Measurements from ENCODE around the gene CADPS2. TPM values are rescaled to one million over a fixed set of nuclear protein-coding genes. Genes with fewer than 3 reads are reported as not detected.

The CADPS2 gene
- polyA plus RNA-seq, 3 donors, result not detected

DNA sequence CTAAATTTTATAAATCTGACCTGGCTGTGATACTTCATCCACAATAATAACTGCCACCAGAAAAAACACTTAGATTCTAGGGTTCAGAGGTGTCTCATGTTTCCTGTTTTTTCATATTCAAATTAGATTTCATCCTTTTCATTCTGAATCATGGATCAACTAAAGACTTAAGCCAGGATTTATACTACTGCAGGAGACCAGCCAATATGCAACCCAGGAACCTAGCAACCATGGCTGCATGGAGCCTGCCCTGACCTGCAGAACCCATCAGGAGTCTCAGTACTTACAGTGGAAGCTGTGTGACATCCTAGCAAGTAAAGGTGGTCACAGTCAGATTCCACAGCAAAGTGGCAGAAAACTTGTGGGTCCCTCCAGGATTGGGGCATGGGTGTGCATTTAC, 143.0 kb downstream of the CADPS2 start:
- Mint-ChIP-seq H3K27me3 (ENCODE audit: low read depth in 3 of 3) (no peaks in the 10 kb centered on the region), H3K36me3 (no peaks in the 10 kb centered on the region), H3K4me3 (no peak overlapping the region), H3K4me1 (no peaks in the 10 kb centered on the region), H3K27ac (no peak overlapping the region), H3K9me3 (peaks cover 0 to 6% (median 0%) of the 10 kb centered on the region in 7 donors)
- H3K9me3 ChIP-seq (replicated peaks in 1 of 2; ENCODE audit: control insufficient read depth in 1 of 2, insufficient read depth in 1 of 2, low read length in 2 of 2), result no peaks in the 10 kb centered on the region
- H2AFZ ChIP-seq (ENCODE audit: insufficient read depth, low read depth, low read length, poor library complexity, severe bottlenecking), result no peak overlapping the region
- no peak for DNase-seq
- no peak overlapping the region for H3K27ac ChIP-seq (ENCODE audit: low read depth in 1 of 2, low read length in 2 of 2)
- H3K27me3 ChIP-seq (ENCODE audit: control insufficient read depth in 2 of 2, insufficient read depth in 2 of 2, low read length in 2 of 2), result no peaks in the 10 kb centered on the region
- no peak overlapping the region for H3K9ac ChIP-seq (ENCODE audit: insufficient read depth, low read length, poor library complexity, severe bottlenecking)
- TF ChIP-seq, protein P1, sequence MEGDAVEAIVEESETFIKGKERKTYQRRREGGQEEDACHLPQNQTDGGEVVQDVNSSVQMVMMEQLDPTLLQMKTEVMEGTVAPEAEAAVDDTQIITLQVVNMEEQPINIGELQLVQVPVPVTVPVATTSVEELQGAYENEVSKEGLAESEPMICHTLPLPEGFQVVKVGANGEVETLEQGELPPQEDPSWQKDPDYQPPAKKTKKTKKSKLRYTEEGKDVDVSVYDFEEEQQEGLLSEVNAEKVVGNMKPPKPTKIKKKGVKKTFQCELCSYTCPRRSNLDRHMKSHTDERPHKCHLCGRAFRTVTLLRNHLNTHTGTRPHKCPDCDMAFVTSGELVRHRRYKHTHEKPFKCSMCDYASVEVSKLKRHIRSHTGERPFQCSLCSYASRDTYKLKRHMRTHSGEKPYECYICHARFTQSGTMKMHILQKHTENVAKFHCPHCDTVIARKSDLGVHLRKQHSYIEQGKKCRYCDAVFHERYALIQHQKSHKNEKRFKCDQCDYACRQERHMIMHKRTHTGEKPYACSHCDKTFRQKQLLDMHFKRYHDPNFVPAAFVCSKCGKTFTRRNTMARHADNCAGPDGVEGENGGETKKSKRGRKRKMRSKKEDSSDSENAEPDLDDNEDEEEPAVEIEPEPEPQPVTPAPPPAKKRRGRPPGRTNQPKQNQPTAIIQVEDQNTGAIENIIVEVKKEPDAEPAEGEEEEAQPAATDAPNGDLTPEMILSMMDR (IDR thresholded peaks at IDR 0.05), result no peak
- H4K20me1 ChIP-seq (ENCODE audit: insufficient read depth, low read length), result no peaks in the 10 kb centered on the region
- H3K4me2 ChIP-seq (replicated peaks; ENCODE audit: extremely low read depth, low read length, poor library complexity, severe bottlenecking), result no peak overlapping the region
- no peaks in the 10 kb centered on the region for H3K36me3 ChIP-seq (replicated peaks in 1 of 2; ENCODE audit: control insufficient read depth in 1 of 2, insufficient read depth in 2 of 2, low read length in 2 of 2)
- intact Hi-C loops (cut with micrococcal nuclease), result no loop called here
- no peak overlapping the region for H3K4me3 ChIP-seq (replicated peaks in 1 of 3; ENCODE audit: low read depth in 2 of 3, low read length in 3 of 3)
- H3K4me1 ChIP-seq (ENCODE audit: control insufficient read depth in 1 of 2, insufficient read depth in 2 of 2, low read length in 2 of 2), result no peaks in the 10 kb centered on the region
- no peaks in the 10 kb centered on the region for H3K79me2 ChIP-seq (ENCODE audit: insufficient read depth, low read length)

DNA sequence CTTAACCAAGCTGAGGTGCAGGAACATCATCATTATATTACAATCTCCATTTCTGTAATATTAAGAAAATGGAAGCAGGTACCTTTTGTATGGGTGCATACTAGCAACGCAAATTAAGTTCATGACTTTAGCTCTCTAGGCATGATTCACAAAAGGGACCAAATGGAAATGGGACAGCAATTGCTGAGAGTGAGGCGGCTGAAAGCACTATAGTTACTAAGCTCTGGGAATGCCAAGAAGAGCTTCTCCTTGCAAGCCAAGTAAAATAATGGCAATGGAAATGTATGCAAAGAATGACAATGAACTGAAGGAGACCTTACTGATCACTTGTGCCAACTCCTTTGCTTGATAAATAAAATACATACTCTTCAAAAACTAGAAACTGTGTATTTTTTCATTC, 147.3 kb downstream of the CADPS2 start:
- intact Hi-C loops (cut with micrococcal nuclease), result no loop called here
- 73% methylated on average over 2 of the region's 2 CpGs for WGBS (ENCODE audit: insufficient coverage)
- no peak for DNase-seq

More for the DNA sequence above, 147.3 kb downstream of the CADPS2 start:
- Mint-ChIP-seq H3K4me1 (no peaks in the 10 kb centered on the region), H3K27ac (no peak overlapping the region), H3K27me3 (ENCODE audit: low read depth in 3 of 3) (no peaks in the 10 kb centered on the region), H3K9me3 (peaks cover 0 to 4% (median 2%) of the 10 kb centered on the region in 7 donors), H3K36me3 (no peaks in the 10 kb centered on the region), H3K4me3 (no peak overlapping the region)
- no peak overlapping the region for H2AFZ ChIP-seq (ENCODE audit: insufficient read depth, low read depth, low read length, poor library complexity, severe bottlenecking)
- H3K79me2 ChIP-seq (ENCODE audit: insufficient read depth, low read length), result no peaks in the 10 kb centered on the region
- H3K4me1 ChIP-seq (ENCODE audit: control insufficient read depth in 1 of 2, insufficient read depth in 2 of 2, low read length in 2 of 2), result no peaks in the 10 kb centered on the region
- H3K9me3 ChIP-seq (replicated peaks in 1 of 2; ENCODE audit: control insufficient read depth in 1 of 2, insufficient read depth in 1 of 2, low read length in 2 of 2), result no peaks in the 10 kb centered on the region
- H3K4me3 ChIP-seq (replicated peaks in 1 of 3; ENCODE audit: low read depth in 2 of 3, low read length in 3 of 3), result no peak overlapping the region
- H4K20me1 ChIP-seq (ENCODE audit: insufficient read depth, low read length), result no peaks in the 10 kb centered on the region
- no peak overlapping the region for H3K9ac ChIP-seq (ENCODE audit: insufficient read depth, low read length, poor library complexity, severe bottlenecking)
- H3K27ac ChIP-seq (ENCODE audit: low read depth in 1 of 2, low read length in 2 of 2), result no peak overlapping the region
- H3K36me3 ChIP-seq (replicated peaks in 1 of 2; ENCODE audit: control insufficient read depth in 1 of 2, insufficient read depth in 2 of 2, low read length in 2 of 2), result no peaks in the 10 kb centered on the region
- no peaks in the 10 kb centered on the region for H3K27me3 ChIP-seq (ENCODE audit: control insufficient read depth in 2 of 2, insufficient read depth in 2 of 2, low read length in 2 of 2)
- no peak overlapping the region for H3K4me2 ChIP-seq (replicated peaks; ENCODE audit: extremely low read depth, low read length, poor library complexity, severe bottlenecking)
- TF ChIP-seq, protein P1 (IDR thresholded peaks at IDR 0.05), result no peak

Data from CD14-positive monocyte (primary cell).